OCI-LY7 (cell line): ENCODE data around the gene SLC25A21.

Source experiments
- EZH2phosphoT487 ChIP-seq: fragments of 200-600 bp; sonication (generic); IDR thresholded peaks from 2 replicates; pipeline ENCODE4 v1.6.1; 2018; ENCODE audit warnings: low read depth, borderline replicate concordance, mild to moderate bottlenecking, mixed run types, antibody characterized with exemption, low read length, moderate library complexity, mixed read lengths
- TF ChIP-seq, protein P1 (sequence below): fragments of 200-600 bp; sonication (generic); conservative IDR thresholded peaks from 2 replicates; pipeline ENCODE4 v1.5.1; 2014; ENCODE audit warnings: mild to moderate bottlenecking, antibody characterized with exemption, low read length, moderate library complexity, mixed read lengths

DNA sequence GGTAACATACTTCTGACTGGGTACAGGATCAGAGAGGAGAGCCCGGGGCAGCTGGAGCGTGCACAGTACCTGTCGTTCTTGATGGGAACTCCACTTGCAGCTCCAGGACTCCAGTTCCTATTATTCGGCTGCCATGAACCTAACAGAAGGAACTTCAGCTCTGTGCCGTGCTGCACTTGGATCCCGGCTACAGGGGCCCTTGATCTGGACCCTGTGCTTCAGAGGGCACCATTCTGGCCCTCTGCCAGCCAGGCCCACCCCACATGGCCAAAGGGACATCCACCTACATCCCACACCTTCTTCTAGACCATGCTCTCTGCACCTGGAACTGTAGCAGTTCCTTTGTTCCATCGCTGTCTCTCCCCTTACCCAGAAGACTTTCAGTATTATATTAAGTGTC lies 452.6 kb downstream of the SLC25A21 start:
- TF ChIP-seq, protein P1, sequence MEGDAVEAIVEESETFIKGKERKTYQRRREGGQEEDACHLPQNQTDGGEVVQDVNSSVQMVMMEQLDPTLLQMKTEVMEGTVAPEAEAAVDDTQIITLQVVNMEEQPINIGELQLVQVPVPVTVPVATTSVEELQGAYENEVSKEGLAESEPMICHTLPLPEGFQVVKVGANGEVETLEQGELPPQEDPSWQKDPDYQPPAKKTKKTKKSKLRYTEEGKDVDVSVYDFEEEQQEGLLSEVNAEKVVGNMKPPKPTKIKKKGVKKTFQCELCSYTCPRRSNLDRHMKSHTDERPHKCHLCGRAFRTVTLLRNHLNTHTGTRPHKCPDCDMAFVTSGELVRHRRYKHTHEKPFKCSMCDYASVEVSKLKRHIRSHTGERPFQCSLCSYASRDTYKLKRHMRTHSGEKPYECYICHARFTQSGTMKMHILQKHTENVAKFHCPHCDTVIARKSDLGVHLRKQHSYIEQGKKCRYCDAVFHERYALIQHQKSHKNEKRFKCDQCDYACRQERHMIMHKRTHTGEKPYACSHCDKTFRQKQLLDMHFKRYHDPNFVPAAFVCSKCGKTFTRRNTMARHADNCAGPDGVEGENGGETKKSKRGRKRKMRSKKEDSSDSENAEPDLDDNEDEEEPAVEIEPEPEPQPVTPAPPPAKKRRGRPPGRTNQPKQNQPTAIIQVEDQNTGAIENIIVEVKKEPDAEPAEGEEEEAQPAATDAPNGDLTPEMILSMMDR = no peak
- no peak for TF ChIP-seq EZH2phosphoT487
